GM12891 (cell line): Measurements from ENCODE around the gene BCDIN3D. TPM values are rescaled to one million over a fixed set of nuclear protein-coding genes. Genes with fewer than 3 reads are reported as not detected.
A peak's percentile ranks its signal among the peaks of the same experiment; 100 is the strongest.

ENCODE experiments used
- DNase-seq: peaks from one replicate; pipeline ENCODE4 v3.0.0; 2011; ENCODE audit warnings: low spot score; ENCODE audit not compliant: insufficient read length
- FAIRE-seq: peaks from 2 replicates; lab custom pipeline; 2011; peaks lifted over from hg19 to GRCh38; lab: Jason Lieb, UNC
- PAX5 ChIP-seq: IDR thresholded peaks from 2 replicates; pipeline ENCODE4 v1.6.1; 2011; ENCODE audit warnings: low read length, moderate library complexity, mild to moderate bottlenecking; ENCODE audit not compliant: insufficient read depth, severe bottlenecking
- POLR2A ChIP-seq: IDR thresholded peaks from 2 replicates; pipeline ENCODE4 v1.6.1; 2011; ENCODE audit warnings: low read depth, low read length, control low read depth
- POLR2AphosphoS5 ChIP-seq: IDR thresholded peaks from 2 replicates; pipeline ENCODE4 v1.6.1; 2011; ENCODE audit warnings: low read depth, low read length, control low read depth
- POU2F2 ChIP-seq: IDR thresholded peaks from 2 replicates; pipeline ENCODE4 v1.6.1; 2011; ENCODE audit warnings: low read depth, mild to moderate bottlenecking, control low read depth, low read length, moderate library complexity
- SPI1 ChIP-seq: IDR thresholded peaks from 2 replicates; pipeline ENCODE4 v1.6.1; 2011; ENCODE audit warnings: low read depth, low read length, control low read depth
- TAF1 ChIP-seq: IDR thresholded peaks from 2 replicates; pipeline ENCODE4 v1.6.1; 2011; ENCODE audit warnings: low read depth, low read length, control low read depth
- polyA plus RNA-seq: library from polyadenylated mRNA; unstranded; fragments of >200 nt; gene quantifications from one replicate; pipeline ENCODE4 v1.2.1, GENCODE V29; 2012; ENCODE audit warnings: low read depth, missing spikeins, inconsistent platforms; ENCODE audit not compliant: missing spikeins

Gene BCDIN3D
- 2.4 TPM for polyA plus RNA-seq

GRCh38 chr12:49842519-49843352 is at the start of gene BCDIN3D:
Gene BCDIN3D, minus strand, starts transcription at chr12:49843106. Its CDS starts 19 bp downstream, at chr12:49843087.
- peak; percentile 97 for FAIRE-seq

GRCh38 chr12:49892084-49892731 is 49.3 kb upstream of the BCDIN3D start:
- FAIRE-seq (no peak), DNase-seq (no peak)
- TF ChIP-seq POLR2AphosphoS5: no peak
- no peak for TF ChIP-seq POLR2A
- TF ChIP-seq TAF1: no peak
- no peak for TF ChIP-seq PAX5
- TF ChIP-seq POU2F2: no peak
- TF ChIP-seq SPI1: no peak

More at GRCh38 chr12:49842519-49843352, at the start of gene BCDIN3D:
- TF ChIP-seq POLR2AphosphoS5: peak; percentile 93
- TF ChIP-seq PAX5: no peak
- TF ChIP-seq POU2F2: peak; percentile 49; the same call in 1 of the 2 replicates
- peak; percentile 83 for TF ChIP-seq TAF1
- 0 out of 2 replicates have a peak, but pooled peaks have one; percentile 25 for TF ChIP-seq SPI1
- TF ChIP-seq POLR2A: peak; percentile 95
- DNase-seq: peak; percentile 71

GRCh38 chr12:49891476-49891875 is 48.6 kb upstream of the BCDIN3D start:
- FAIRE-seq: no peak
- no peak for DNase-seq
- TF ChIP-seq SPI1: no peak
- TF ChIP-seq TAF1: no peak
- no peak for TF ChIP-seq POLR2AphosphoS5
- TF ChIP-seq POLR2A: no peak
- TF ChIP-seq POU2F2: no peak
- no peak for TF ChIP-seq PAX5

- no peak for TF ChIP-seq TAF1
- no peak for TF ChIP-seq POLR2A
- no peak for TF ChIP-seq PAX5
- TF ChIP-seq POU2F2: no peak
- TF ChIP-seq POLR2AphosphoS5: no peak
- no peak for TF ChIP-seq SPI1
- FAIRE-seq: no peak
- DNase-seq: no peak
These were observed 48.1 kb upstream of the BCDIN3D start for GRCh38 chr12:49891012-49891411.

GRCh38 chr12:49890096-49890461 is 47.2 kb upstream of the BCDIN3D start:
- DNase-seq: no peak
- TF ChIP-seq POLR2A: no peak
- no peak for TF ChIP-seq POU2F2
- TF ChIP-seq TAF1: no peak
- TF ChIP-seq POLR2AphosphoS5: no peak
- no peak for TF ChIP-seq SPI1
- TF ChIP-seq PAX5: no peak
- FAIRE-seq: no peak

- FAIRE-seq: no peak
- no peak for DNase-seq
- TF ChIP-seq POLR2A: no peak
- no peak for TF ChIP-seq SPI1
- TF ChIP-seq TAF1: no peak
- TF ChIP-seq POLR2AphosphoS5: no peak
- TF ChIP-seq PAX5: no peak
- no peak for TF ChIP-seq POU2F2
These were observed 46.6 kb upstream of the BCDIN3D start for GRCh38 chr12:49889361-49890095.

GRCh38 chr12:49888461-49889151 is 45.7 kb upstream of the BCDIN3D start:
- TF ChIP-seq POLR2A (no peak), POU2F2 (no peak), TAF1 (no peak)
- FAIRE-seq: no peak
- no peak for DNase-seq

- TF ChIP-seq POLR2A: no peak
- no peak for TF ChIP-seq SPI1
- no peak for TF ChIP-seq POLR2AphosphoS5
- TF ChIP-seq POU2F2: no peak
- no peak for TF ChIP-seq TAF1
- TF ChIP-seq PAX5: no peak
- FAIRE-seq (no peak), DNase-seq (no peak)
These were observed 44.9 kb upstream of the BCDIN3D start for GRCh38 chr12:49887536-49888401.
